WTC11 (cell line): ENCODE measurements around the gene PTGIS. TPM values are rescaled to one million over a fixed set of nuclear protein-coding genes. Genes with fewer than 3 reads are reported as not detected.

Experiments
- ATAC-seq: fragments of 200-7000 bp; cut with Tn5 transposase; 2 replicates; pipeline ENCODE4 v1.10.0; 2021; ENCODE audit warnings: mild to moderate bottlenecking, moderate library complexity
- CTCF ChIA-PET: fragments of 300-600 bp; sonication (Branson Sonifier 250); formaldehyde crosslinking; loops from one replicate; lab custom pipeline; 2021; ENCODE audit warnings: antibody characterized with exemption; lab: Charles Lee
- POLR2A ChIA-PET: fragments of 350-600 bp; sonication (Branson Sonifier 250); formaldehyde crosslinking; loops from one replicate; lab custom pipeline; 2021; ENCODE audit warnings: antibody characterized with exemption; lab: Charles Lee
- DNase-seq: peaks from one replicate; pipeline ENCODE4 v3.0.0; 2021; ENCODE audit warnings: low spot score
- H3K27ac Mint-ChIP-seq: 2 replicates; pipeline ENCODE4 v1.8.0; 2021; ENCODE audit warnings: mixed read lengths
- H3K27me3 Mint-ChIP-seq: 2 replicates; pipeline ENCODE4 v1.8.0; 2021; ENCODE audit warnings: low read depth, mild to moderate bottlenecking, moderate library complexity, mixed read lengths
- H3K36me3 Mint-ChIP-seq: 2 replicates; pipeline ENCODE4 v1.8.0; 2021; ENCODE audit warnings: mixed read lengths
- H3K4me1 Mint-ChIP-seq: 2 replicates; pipeline ENCODE4 v1.8.0; 2022; ENCODE audit warnings: mixed read lengths
- H3K4me3 Mint-ChIP-seq: 2 replicates; pipeline ENCODE4 v1.8.0; 2021; ENCODE audit warnings: mild to moderate bottlenecking, moderate library complexity, mixed read lengths
- H3K9me3 Mint-ChIP-seq: 2 replicates; pipeline ENCODE4 v1.8.0; 2021; ENCODE audit warnings: mixed read lengths
- ETV6 ChIP-seq: sonication (generic); formaldehyde crosslinking; IDR thresholded peaks from 2 replicates; pipeline ENCODE4 v1.8.1; 2022; ENCODE audit warnings: mild to moderate bottlenecking, missing genetic modification reagents
- HMGA2 ChIP-seq: fragments of 250-450 bp; sonication (Bioruptor Pico); IDR thresholded peaks from 2 replicates; pipeline ENCODE4 v1.4.0; 2021; ENCODE audit warnings: mild to moderate bottlenecking, moderate library complexity
- JAZF1 ChIP-seq: fragments of 250-450 bp; sonication (Bioruptor Pico); IDR thresholded peaks from 2 replicates; pipeline ENCODE4 v1.9.0; 2021; ENCODE audit warnings: moderate library complexity, mild to moderate bottlenecking, inconsistent platforms
- NR1H2 ChIP-seq: sonication (generic); formaldehyde crosslinking; IDR thresholded peaks from 2 replicates; pipeline ENCODE4 v1.9.0; 2021; ENCODE audit warnings: mild to moderate bottlenecking, moderate library complexity, missing genetic modification reagents
- PREB ChIP-seq: sonication (generic); formaldehyde crosslinking; IDR thresholded peaks from 2 replicates; pipeline ENCODE4 v1.8.1; 2022; ENCODE audit warnings: mild to moderate bottlenecking, missing genetic modification reagents, moderate library complexity, borderline replicate concordance
- TEAD1 ChIP-seq: sonication (generic); formaldehyde crosslinking; IDR thresholded peaks from 2 replicates; pipeline ENCODE4 v1.8.0; 2022; ENCODE audit warnings: mild to moderate bottlenecking, missing genetic modification reagents
- ZBTB43 ChIP-seq: sonication (generic); formaldehyde crosslinking; IDR thresholded peaks from 2 replicates; pipeline ENCODE4 v1.8.1; 2023; ENCODE audit warnings: mild to moderate bottlenecking, missing genetic modification reagents
- ZMAT4 ChIP-seq: fragments of 250-450 bp; sonication (Bioruptor Pico); IDR thresholded peaks from 2 replicates; pipeline ENCODE4 v1.9.0; 2021; ENCODE audit warnings: mild to moderate bottlenecking
- ZNF263 ChIP-seq: sonication (generic); formaldehyde crosslinking; IDR thresholded peaks from 2 replicates; pipeline ENCODE4 v1.8.1; 2022; ENCODE audit warnings: low read depth, mild to moderate bottlenecking, moderate library complexity, missing genetic modification reagents
- ZNF317 ChIP-seq: sonication (generic); formaldehyde crosslinking; IDR thresholded peaks from 2 replicates; pipeline ENCODE4 v1.8.1; 2023; ENCODE audit warnings: low read depth, mild to moderate bottlenecking, moderate library complexity, missing genetic modification reagents, borderline replicate concordance
- ZNF423 ChIP-seq: fragments of 250-450 bp; sonication (Bioruptor Pico); IDR thresholded peaks from 2 replicates; pipeline ENCODE4 v2.1.2; 2022; ENCODE audit warnings: mild to moderate bottlenecking, moderate library complexity
- ZNF512 ChIP-seq: sonication (generic); formaldehyde crosslinking; IDR thresholded peaks from 2 replicates; pipeline ENCODE4 v1.8.1; 2022; ENCODE audit warnings: missing genetic modification reagents, borderline replicate concordance
- ZNF671 ChIP-seq: fragments of 250-450 bp; sonication (Bioruptor Pico); IDR thresholded peaks from 2 replicates; pipeline ENCODE4 v1.8.0; 2021; ENCODE audit warnings: mild to moderate bottlenecking
- total RNA-seq: library from RNA; stranded (reverse); gene quantifications from 3 replicates; pipeline ENCODE4 v1.2.3, GENCODE V29; 2021
- TF ChIP-seq, protein P1 (sequence below): sonication (generic); formaldehyde crosslinking; IDR thresholded peaks from 2 replicates; pipeline ENCODE4 v1.8.0; 2023; ENCODE audit warnings: missing genetic modification reagents
- TF ChIP-seq, protein P2 (sequence below): sonication (generic); formaldehyde crosslinking; IDR thresholded peaks from 2 replicates; pipeline ENCODE4 v1.8.1; 2023; ENCODE audit warnings: mild to moderate bottlenecking, missing genetic modification reagents, moderate library complexity
- TF ChIP-seq, protein P3 (sequence below): fragments of 250-450 bp; sonication (Bioruptor Pico); conservative IDR thresholded peaks from 2 replicates; pipeline ENCODE4 v1.9.0; 2021; ENCODE audit warnings: mild to moderate bottlenecking
- TF ChIP-seq, protein P4 (sequence below): sonication (generic); formaldehyde crosslinking; IDR thresholded peaks from 2 replicates; pipeline ENCODE4 v1.8.0; 2022; ENCODE audit warnings: mild to moderate bottlenecking, missing genetic modification reagents
- TF ChIP-seq, protein P5 (sequence below): sonication (generic); formaldehyde crosslinking; IDR thresholded peaks from 2 replicates; pipeline ENCODE4 v1.8.0; 2022; ENCODE audit warnings: missing genetic modification reagents

Gene PTGIS
- total RNA-seq, 1 experiment from 2014 or later: 24.3 TPM

DNA sequence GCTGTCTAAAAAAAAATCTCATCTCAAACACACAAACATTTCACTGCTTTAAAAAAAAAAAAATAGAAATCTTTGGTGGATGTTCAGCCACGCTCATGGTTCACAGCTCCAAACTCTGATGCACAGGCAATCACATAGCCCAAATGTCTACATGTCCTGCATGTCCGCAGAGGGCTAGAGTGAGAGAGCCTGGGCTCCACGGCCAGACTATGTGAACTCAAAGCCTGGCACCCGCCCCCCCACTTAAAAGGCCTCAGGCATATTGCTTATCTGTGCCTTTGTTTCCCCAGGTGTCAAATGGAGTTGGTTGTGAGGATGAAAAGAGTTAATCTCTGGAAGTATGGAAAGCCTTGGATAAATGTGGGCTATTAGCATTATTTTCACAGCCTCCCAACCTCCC lies 10.5 kb upstream of the PTGIS start:
- H3K4me3 Mint-ChIP-seq: no peak overlapping the region
- TF ChIP-seq ZNF423 (CRISPR knock-in tag): no peak
- TF ChIP-seq PREB (CRISPR knock-in tag): no peak
- TF ChIP-seq, protein P1, sequence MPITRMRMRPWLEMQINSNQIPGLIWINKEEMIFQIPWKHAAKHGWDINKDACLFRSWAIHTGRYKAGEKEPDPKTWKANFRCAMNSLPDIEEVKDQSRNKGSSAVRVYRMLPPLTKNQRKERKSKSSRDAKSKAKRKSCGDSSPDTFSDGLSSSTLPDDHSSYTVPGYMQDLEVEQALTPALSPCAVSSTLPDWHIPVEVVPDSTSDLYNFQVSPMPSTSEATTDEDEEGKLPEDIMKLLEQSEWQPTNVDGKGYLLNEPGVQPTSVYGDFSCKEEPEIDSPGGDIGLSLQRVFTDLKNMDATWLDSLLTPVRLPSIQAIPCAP: no peak
- no peak for TF ChIP-seq ZNF671
- no peak for TF ChIP-seq NR1H2
- TF ChIP-seq ZBTB43 (CRISPR knock-in tag): no peak
- TF ChIP-seq, protein P2, sequence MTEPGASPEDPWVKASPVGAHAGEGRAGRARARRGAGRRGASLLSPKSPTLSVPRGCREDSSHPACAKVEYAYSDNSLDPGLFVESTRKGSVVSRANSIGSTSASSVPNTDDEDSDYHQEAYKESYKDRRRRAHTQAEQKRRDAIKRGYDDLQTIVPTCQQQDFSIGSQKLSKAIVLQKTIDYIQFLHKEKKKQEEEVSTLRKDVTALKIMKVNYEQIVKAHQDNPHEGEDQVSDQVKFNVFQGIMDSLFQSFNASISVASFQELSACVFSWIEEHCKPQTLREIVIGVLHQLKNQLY (CRISPR knock-in tag): no peak
- TF ChIP-seq, protein P3, sequence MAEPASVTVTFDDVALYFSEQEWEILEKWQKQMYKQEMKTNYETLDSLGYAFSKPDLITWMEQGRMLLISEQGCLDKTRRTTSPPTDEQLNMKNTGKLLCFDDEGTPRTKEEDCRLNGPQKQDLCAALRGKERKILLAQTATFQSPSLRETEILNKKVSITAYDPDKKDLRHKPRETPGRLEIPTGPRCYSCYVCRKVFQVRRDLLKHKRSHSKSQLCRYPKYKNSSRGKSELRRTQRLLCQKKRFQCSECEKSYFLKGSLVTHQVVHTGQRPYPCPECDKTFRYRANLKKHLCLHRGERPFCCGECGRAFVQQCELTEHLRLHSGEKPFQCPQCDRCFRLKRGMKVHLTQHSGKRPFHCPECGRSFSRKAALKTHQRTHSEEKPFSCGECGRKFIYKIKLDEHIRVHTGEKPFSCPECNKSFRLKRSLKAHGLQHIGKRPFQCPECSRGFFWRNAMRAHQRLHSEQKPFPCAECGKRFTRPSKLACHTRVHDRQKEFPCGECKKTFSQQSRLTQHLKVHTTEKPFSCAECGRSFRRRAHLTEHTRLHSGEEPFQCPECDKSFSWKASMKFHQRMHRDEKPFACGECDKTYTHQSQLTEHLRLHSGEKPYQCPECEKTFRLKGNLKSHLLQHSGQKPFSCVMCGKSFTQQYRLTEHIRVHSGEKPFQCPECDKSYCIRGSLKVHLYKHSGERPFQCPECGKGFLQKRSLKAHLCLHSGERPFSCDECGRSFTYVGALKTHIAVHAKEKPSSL (CRISPR knock-in tag): no peak
- TF ChIP-seq ZNF263 (CRISPR knock-in tag): no peak
- TF ChIP-seq, all 79 proteins: peak for 0
- Mint-ChIP-seq H3K36me3 (peaks cover 4% of the 10 kb centered on the region), H3K9me3 (peaks cover 6% of the 10 kb centered on the region), H3K27ac (no peak overlapping the region), H3K27me3 (no peaks in the 10 kb centered on the region), H3K4me1 (peaks cover 14% of the 10 kb centered on the region)
- ATAC-seq (no peak), DNase-seq (no peak)
- CTCF ChIA-PET: interaction anchor here (0.7 to 7.2 kb wide), 2 partner anchors 37 to 268 kb away, joined by 4 to 46 read pairs; no protein-coding TSS in a partner anchor
- POLR2A ChIA-PET: no interaction called here

- DNase-seq (no peak), ATAC-seq (no peak)
- ChIA-PET POLR2A (no interaction called here), CTCF (interaction anchor here (1.7 to 2.9 kb wide), 3 partner anchors 28 to 34 kb away, joined by 8 to 21 read pairs (median 9); no protein-coding TSS in a partner anchor)
- H3K27ac Mint-ChIP-seq: no peak overlapping the region
- no peaks in the 10 kb centered on the region; the same call in 1 of the 2 replicates for H3K9me3 Mint-ChIP-seq
- peaks cover 32% of the 10 kb centered on the region for H3K4me1 Mint-ChIP-seq
- H3K27me3 Mint-ChIP-seq: no peaks in the 10 kb centered on the region
- H3K36me3 Mint-ChIP-seq: no peaks in the 10 kb centered on the region
- no peak overlapping the region for H3K4me3 Mint-ChIP-seq
- TF ChIP-seq, protein P4, sequence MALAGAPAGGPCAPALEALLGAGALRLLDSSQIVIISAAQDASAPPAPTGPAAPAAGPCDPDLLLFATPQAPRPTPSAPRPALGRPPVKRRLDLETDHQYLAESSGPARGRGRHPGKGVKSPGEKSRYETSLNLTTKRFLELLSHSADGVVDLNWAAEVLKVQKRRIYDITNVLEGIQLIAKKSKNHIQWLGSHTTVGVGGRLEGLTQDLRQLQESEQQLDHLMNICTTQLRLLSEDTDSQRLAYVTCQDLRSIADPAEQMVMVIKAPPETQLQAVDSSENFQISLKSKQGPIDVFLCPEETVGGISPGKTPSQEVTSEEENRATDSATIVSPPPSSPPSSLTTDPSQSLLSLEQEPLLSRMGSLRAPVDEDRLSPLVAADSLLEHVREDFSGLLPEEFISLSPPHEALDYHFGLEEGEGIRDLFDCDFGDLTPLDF (CRISPR knock-in tag): no peak
- no peak for TF ChIP-seq ZMAT4
- TF ChIP-seq JAZF1: no peak
- TF ChIP-seq HMGA2: no peak
- no peak for TF ChIP-seq ZNF317 (CRISPR knock-in tag)
- no peak for TF ChIP-seq TEAD1 (CRISPR knock-in tag)
- TF ChIP-seq ZNF512 (CRISPR knock-in tag): no peak
- TF ChIP-seq ETV6 (CRISPR knock-in tag): no peak
- TF ChIP-seq, protein P1: no peak
- TF ChIP-seq, protein P5, sequence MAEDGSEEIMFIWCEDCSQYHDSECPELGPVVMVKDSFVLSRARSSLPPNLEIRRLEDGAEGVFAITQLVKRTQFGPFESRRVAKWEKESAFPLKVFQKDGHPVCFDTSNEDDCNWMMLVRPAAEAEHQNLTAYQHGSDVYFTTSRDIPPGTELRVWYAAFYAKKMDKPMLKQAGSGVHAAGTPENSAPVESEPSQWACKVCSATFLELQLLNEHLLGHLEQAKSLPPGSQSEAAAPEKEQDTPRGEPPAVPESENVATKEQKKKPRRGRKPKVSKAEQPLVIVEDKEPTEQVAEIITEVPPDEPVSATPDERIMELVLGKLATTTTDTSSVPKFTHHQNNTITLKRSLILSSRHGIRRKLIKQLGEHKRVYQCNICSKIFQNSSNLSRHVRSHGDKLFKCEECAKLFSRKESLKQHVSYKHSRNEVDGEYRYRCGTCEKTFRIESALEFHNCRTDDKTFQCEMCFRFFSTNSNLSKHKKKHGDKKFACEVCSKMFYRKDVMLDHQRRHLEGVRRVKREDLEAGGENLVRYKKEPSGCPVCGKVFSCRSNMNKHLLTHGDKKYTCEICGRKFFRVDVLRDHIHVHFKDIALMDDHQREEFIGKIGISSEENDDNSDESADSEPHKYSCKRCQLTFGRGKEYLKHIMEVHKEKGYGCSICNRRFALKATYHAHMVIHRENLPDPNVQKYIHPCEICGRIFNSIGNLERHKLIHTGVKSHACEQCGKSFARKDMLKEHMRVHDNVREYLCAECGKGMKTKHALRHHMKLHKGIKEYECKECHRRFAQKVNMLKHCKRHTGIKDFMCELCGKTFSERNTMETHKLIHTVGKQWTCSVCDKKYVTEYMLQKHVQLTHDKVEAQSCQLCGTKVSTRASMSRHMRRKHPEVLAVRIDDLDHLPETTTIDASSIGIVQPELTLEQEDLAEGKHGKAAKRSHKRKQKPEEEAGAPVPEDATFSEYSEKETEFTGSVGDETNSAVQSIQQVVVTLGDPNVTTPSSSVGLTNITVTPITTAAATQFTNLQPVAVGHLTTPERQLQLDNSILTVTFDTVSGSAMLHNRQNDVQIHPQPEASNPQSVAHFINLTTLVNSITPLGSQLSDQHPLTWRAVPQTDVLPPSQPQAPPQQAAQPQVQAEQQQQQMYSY (CRISPR knock-in tag): no peak
These were observed 7.7 kb upstream of the PTGIS start for GRCh38 chr20:49575551-49576060.
